Superior temporal gyrus (tissue), 1 donor: ENCODE results near the gene PRSS57.

Experiments
- DNase-seq: peaks from one replicate; pipeline ENCODE4 v3.0.0-alpha.2; 2016; ENCODE audit errors: extremely low spot score

The PRSS57 gene

GRCh38 chr19:652467-653389, 42.5 kb downstream of the PRSS57 start:
- no peak for DNase-seq

- DNase-seq, result no peak
Observed at GRCh38 chr19:651991-652390, 43.3 kb downstream of the PRSS57 start.

- DNase-seq, result no peak
Observed at GRCh38 chr19:651114-651818, 44.0 kb downstream of the PRSS57 start.

GRCh38 chr19:650121-650520, 45.1 kb downstream of the PRSS57 start:
- DNase-seq, result no peak

- DNase-seq, result no peak
Observed at GRCh38 chr19:648904-649801, 46.1 kb downstream of the PRSS57 start.

GRCh38 chr19:648305-648704, 46.9 kb downstream of the PRSS57 start:
- no peak for DNase-seq

GRCh38 chr19:647566-648284, 47.5 kb downstream of the PRSS57 start:
- no peak for DNase-seq

GRCh38 chr19:646779-647565, 48.3 kb downstream of the PRSS57 start:
- DNase-seq, result no peak

GRCh38 chr19:645912-646778, 49.1 kb downstream of the PRSS57 start:
- DNase-seq, result no peak

GRCh38 chr19:644789-645188, 50.5 kb downstream of the PRSS57 start:
- DNase-seq, result no peak

GRCh38 chr19:644363-644762, 50.9 kb downstream of the PRSS57 start:
- DNase-seq, result no peak

GRCh38 chr19:643736-644135, 51.5 kb downstream of the PRSS57 start:
- no peak for DNase-seq

- no peak for DNase-seq
Observed at GRCh38 chr19:642767-643727, 52.2 kb downstream of the PRSS57 start.

GRCh38 chr19:641702-642101, 53.5 kb downstream of the PRSS57 start:
- no peak for DNase-seq

GRCh38 chr19:640606-641189, 54.6 kb downstream of the PRSS57 start:
- no peak for DNase-seq

- DNase-seq, result no peak
Observed at GRCh38 chr19:640161-640558, 55.1 kb downstream of the PRSS57 start.

GRCh38 chr19:639253-640160, 55.7 kb downstream of the PRSS57 start, which contains the start of gene FGF22:
FGF22 (plus strand) TSS chr19:639879; CDS start chr19:639926, 47 bp downstream.
- DNase-seq, result peak; percentile 74
